HFFc6 (cell line): Measurements from ENCODE around the gene FHIT. TPM values are rescaled to one million over a fixed set of nuclear protein-coding genes. Genes with fewer than 3 reads are reported as not detected.

Experiments
- DNase-seq: peaks from one replicate; pipeline ENCODE4 v3.0.0-alpha.2; 2018
- H3K27ac Mint-ChIP-seq: 2 replicates; pipeline ENCODE4 v1.8.0; 2020; ENCODE audit warnings: mild to moderate bottlenecking, mixed read lengths
- H3K27me3 Mint-ChIP-seq: 2 replicates; pipeline ENCODE4 v1.8.0; 2021; ENCODE audit warnings: mild to moderate bottlenecking, moderate library complexity, mixed read lengths; ENCODE audit not compliant: insufficient read depth
- H3K36me3 Mint-ChIP-seq: 2 replicates; pipeline ENCODE4 v1.8.0; 2021; ENCODE audit warnings: low read depth, mixed read lengths
- H3K4me1 Mint-ChIP-seq: 2 replicates; pipeline ENCODE4 v1.8.0; 2020; ENCODE audit warnings: low read depth, mixed read lengths
- H3K4me3 Mint-ChIP-seq: 2 replicates; pipeline ENCODE4 v1.8.0; 2020; ENCODE audit warnings: mild to moderate bottlenecking, moderate library complexity, mixed read lengths
- H3K9me3 Mint-ChIP-seq: 2 replicates; pipeline ENCODE4 v1.8.0; 2020; ENCODE audit warnings: mild to moderate bottlenecking, mixed read lengths
- CTCF ChIP-seq: fragments of 200-600 bp; sonication (generic); IDR thresholded peaks from 2 replicates; pipeline ENCODE4 v1.5.0; 2021; ENCODE audit warnings: antibody characterized with exemption, mild to moderate bottlenecking
- total RNA-seq, 6 experiments: library from RNA; stranded (reverse); fragmentation: NEBNext Ultra II Directional; extraction: Animal tissue kit (Norgen Biotek cat#: 25700); gene quantifications; 2 replicates in 1 of 6; 3 replicates in 5 of 6; pipeline ENCODE4 v1.2.3, GENCODE V29; 2021

Gene FHIT
- total RNA-seq, 6 experiments from 2014 or later = 0.33 to 0.38 TPM; not detected in 4

- Mint-ChIP-seq H3K36me3 (0 out of 2 replicates have a peak, but pooled peaks cover 6% of the 10 kb centered on the region), H3K27me3 (no peaks in the 10 kb centered on the region), H3K9me3 (peaks cover 15% of the 10 kb centered on the region)
Measured at GRCh38 chr3:60033901-60034453, 1217.3 kb downstream of the FHIT start.

GRCh38 chr3:60030982-60031381 is 1220.3 kb downstream of the FHIT start:
- H3K36me3 Mint-ChIP-seq = no peaks in the 10 kb centered on the region
- H3K4me1 Mint-ChIP-seq = no peaks in the 10 kb centered on the region

More at GRCh38 chr3:60033901-60034453, 1217.3 kb downstream of the FHIT start:
- no peak overlapping the region for H3K27ac Mint-ChIP-seq
- no peak overlapping the region for H3K4me3 Mint-ChIP-seq
- DNase-seq = no peak
- H3K4me1 Mint-ChIP-seq = no peaks in the 10 kb centered on the region
- no peak for TF ChIP-seq CTCF

GRCh38 chr3:60028233-60028632 is 1223.0 kb downstream of the FHIT start:
- no peak for DNase-seq
- Mint-ChIP-seq H3K36me3 (no peaks in the 10 kb centered on the region), H3K27me3 (peaks cover 3% of the 10 kb centered on the region), H3K4me1 (no peaks in the 10 kb centered on the region), H3K27ac (no peak overlapping the region), H3K4me3 (no peak overlapping the region), H3K9me3 (peaks cover 23% of the 10 kb centered on the region)
- no peak for TF ChIP-seq CTCF

More at GRCh38 chr3:60030982-60031381, 1220.3 kb downstream of the FHIT start:
- Mint-ChIP-seq H3K27me3 (no peaks in the 10 kb centered on the region), H3K4me3 (no peak overlapping the region), H3K27ac (no peak overlapping the region), H3K9me3 (peaks cover 14% of the 10 kb centered on the region)
- DNase-seq = no peak
- no peak for TF ChIP-seq CTCF

GRCh38 chr3:60027335-60027734 is 1223.9 kb downstream of the FHIT start:
- Mint-ChIP-seq H3K36me3 (no peaks in the 10 kb centered on the region), H3K27me3 (peaks cover 3% of the 10 kb centered on the region), H3K4me3 (no peak overlapping the region), H3K27ac (no peak overlapping the region), H3K9me3 (peaks cover 24% of the 10 kb centered on the region), H3K4me1 (no peaks in the 10 kb centered on the region)
- TF ChIP-seq CTCF = no peak
- DNase-seq = no peak

- Mint-ChIP-seq H3K9me3 (peaks cover 26% of the 10 kb centered on the region), H3K4me3 (no peak overlapping the region), H3K4me1 (no peaks in the 10 kb centered on the region), H3K27me3 (peaks cover 3% of the 10 kb centered on the region), H3K36me3 (no peaks in the 10 kb centered on the region), H3K27ac (no peak overlapping the region)
- no peak for TF ChIP-seq CTCF
- no peak for DNase-seq
Measured at GRCh38 chr3:60025096-60026050, 1225.9 kb downstream of the FHIT start.
